Tibial nerve (tissue), 4 donors: ENCODE data around the gene TIMM17A. TPM values are rescaled to one million over a fixed set of nuclear protein-coding genes. Genes with fewer than 3 reads are reported as not detected.
"Not testable (repeated sequence)": the region's sequence is repeated elsewhere in the genome, so short reads cannot be mapped to it uniquely, and the experiment has no call there.

Experiments
- DNase-seq, 2 donors: peaks; one replicate each; pipeline ENCODE4 v3.0.0-alpha.2; 2019; ENCODE audit warnings: low spot score in 2 of 2
- H3K27ac ChIP-seq, 4 donors: fragments of 200-600 bp; sonication (generic) in 3 of 4; one replicate each; pipeline ENCODE4 v1.5.1; 2017 to 2019; ENCODE audit warnings: mild to moderate bottlenecking in 1 of 4
- H3K27me3 ChIP-seq, 2 donors: fragments of 200-600 bp; sonication (generic) in 1 of 2; one replicate each; pipeline versions ENCODE4 v1.5.1 to v1.6.0; 2017 to 2019
- H3K36me3 ChIP-seq, 3 donors: fragments of 200-600 bp; sonication (generic); one replicate each; pipeline ENCODE4 v1.5.1; 2018 to 2019
- H3K4me1 ChIP-seq, 4 donors: fragments of 200-600 bp; sonication (generic) in 3 of 4; one replicate each; pipeline ENCODE4 v1.5.1; 2017 to 2019
- H3K4me3 ChIP-seq, 4 donors: fragments of 200-600 bp; sonication (generic) in 3 of 4; one replicate each; pipeline ENCODE4 v1.5.1; 2017 to 2019; ENCODE audit warnings: mild to moderate bottlenecking in 1 of 4, moderate library complexity in 1 of 4
- H3K9me3 ChIP-seq, 4 donors: fragments of 200-600 bp; sonication (generic) in 3 of 4; one replicate each; pipeline ENCODE4 v1.5.1; 2017 to 2019
- CTCF ChIP-seq, 5 experiments: fragments of 200-600 bp in 3 of 5; fragments of 450-650 bp in 2 of 5; sonication (generic) in 3 of 5; IDR thresholded peaks; one replicate each; pipeline ENCODE4 v1.5.1; 2016 to 2019; ENCODE audit warnings: antibody characterized with exemption in 5 of 5, mild to moderate bottlenecking in 3 of 5, moderate library complexity in 2 of 5
- EP300 ChIP-seq, 2 donors: sonication (generic); formaldehyde crosslinking; IDR thresholded peaks; one replicate each; pipeline ENCODE4 v1.6.1; 2017; ENCODE audit warnings: antibody characterized with exemption in 2 of 2, mild to moderate bottlenecking in 1 of 2
- POLR2A ChIP-seq, 2 donors: fragments of 450-650 bp; IDR thresholded peaks; one replicate each; pipeline ENCODE4 v1.6.1; 2017; ENCODE audit warnings: antibody characterized with exemption in 2 of 2, mild to moderate bottlenecking in 2 of 2, moderate library complexity in 2 of 2
- WGBS, 2 donors: methylation state at CpG; one replicate each; pipeline ENCODE4 v1.1.5; 2018; 5-methylcytosine and 5-hydroxymethylcytosine counted together
- total RNA-seq, 4 donors: library from RNA; depleted of rRNA; stranded (reverse); fragments of >200 nt; gene quantifications; one replicate each; pipeline ENCODE4 v1.1.0, GENCODE V29; 2016

TIMM17A gene
- total RNA-seq, 4 donors from 2014 or later, result 16.2 to 31.8 (median 21.0) TPM

DNA sequence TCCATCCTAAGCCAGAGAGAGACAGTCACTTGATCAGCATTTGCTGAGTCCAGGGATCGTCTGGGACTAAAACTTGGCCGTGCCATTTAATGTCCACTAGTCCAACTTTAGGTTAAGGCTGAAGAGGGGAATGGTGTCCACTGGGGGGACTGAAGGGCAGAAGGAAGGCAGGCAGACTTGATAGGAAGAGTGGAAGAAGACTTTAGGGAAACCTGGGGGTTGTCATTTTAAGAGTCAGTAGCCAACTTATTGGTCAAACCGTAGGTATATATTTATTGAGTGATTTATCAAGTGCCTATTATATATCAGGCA, 7.7 kb upstream of the TIMM17A start:
- no peaks in the 10 kb centered on the region for H3K9me3 ChIP-seq
- H3K27ac ChIP-seq, result peak overlapping the region in 3 of 4 donors; percentile 69 to 88 (median 74)
- WGBS, 2 donors, result 45 to 59% methylated on average over 3 of the region's 3 CpGs
- no peaks in the 10 kb centered on the region for H3K36me3 ChIP-seq
- DNase-seq, result no peak
- no peak overlapping the region for H3K4me3 ChIP-seq
- no peak for TF ChIP-seq POLR2A (IDR thresholded peaks at IDR 0.05)
- TF ChIP-seq EP300 (IDR thresholded peaks at IDR 0.05), result no peak
- TF ChIP-seq CTCF (IDR thresholded peaks at IDR 0.05), result no peak
- H3K4me1 ChIP-seq, result peaks cover 0 to 23% (median 2%) of the 10 kb centered on the region in 4 donors
- no peaks in the 10 kb centered on the region for H3K27me3 ChIP-seq

- no peak for DNase-seq
- Histone ChIP-seq H3K4me3 (no peak overlapping the region), H3K9me3 (no peaks in the 10 kb centered on the region), H3K27ac (peak overlapping the region in 2 of 4 donors; percentile 57), H3K36me3 (no peaks in the 10 kb centered on the region), H3K4me1 (peaks cover 0 to 25% (median 3%) of the 10 kb centered on the region in 4 donors), H3K27me3 (no peaks in the 10 kb centered on the region)
- TF ChIP-seq CTCF (IDR thresholded peaks at IDR 0.05) (no peak), POLR2A (IDR thresholded peaks at IDR 0.05) (no peak), EP300 (IDR thresholded peaks at IDR 0.05) (no peak)
Measured at GRCh38 chr1:201949491-201949890, 5.8 kb upstream of the TIMM17A start.

DNA sequence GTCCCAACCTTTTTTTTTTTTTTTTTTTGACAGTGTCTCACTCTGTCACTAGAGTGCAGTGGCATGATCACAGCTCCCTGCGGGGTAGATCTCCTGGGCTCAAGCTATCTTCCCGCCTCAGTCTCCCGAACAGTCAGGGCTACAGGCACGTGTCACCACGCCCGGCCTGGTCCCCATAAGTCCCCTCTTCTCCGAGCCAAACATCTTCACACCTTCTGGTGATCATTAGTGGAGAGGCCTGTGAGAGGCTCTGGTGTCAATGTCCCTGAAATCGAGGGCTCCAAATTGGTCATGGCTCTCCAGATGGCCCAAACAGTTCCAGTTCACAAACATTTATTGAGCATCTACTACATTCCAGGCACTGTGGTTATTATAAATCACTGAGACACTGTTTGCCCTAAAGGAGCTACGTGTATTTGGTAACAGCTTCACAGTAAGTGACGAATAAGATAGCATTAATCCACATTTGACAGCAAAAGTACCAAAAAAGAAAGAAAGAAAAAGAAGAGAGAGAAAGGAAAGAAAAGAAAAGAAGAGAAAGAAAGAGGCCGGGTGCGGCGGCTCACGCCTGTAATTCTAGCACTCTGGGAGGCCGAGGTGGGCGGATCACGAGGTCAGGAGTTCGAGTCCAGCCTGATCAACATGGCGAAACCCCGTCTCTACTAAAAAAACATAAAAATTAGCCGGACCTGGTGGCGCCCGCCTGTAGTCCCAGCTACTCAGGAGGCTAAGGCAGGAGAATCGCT, 867 bp upstream of the TIMM17A start:
- no peak for DNase-seq
- Histone ChIP-seq H3K36me3 (peaks cover 0 to 24% (median 16%) of the 10 kb centered on the region in 3 donors), H3K9me3 (no peaks in the 10 kb centered on the region), H3K27me3 (no peaks in the 10 kb centered on the region), H3K4me1 (peaks cover 0 to 23% (median 12%) of the 10 kb centered on the region in 4 donors), H3K27ac (peak overlapping the region; percentile 64 to 92 (median 87)), H3K4me3 (peak overlapping the region; percentile 63 to 98 (median 80))
- WGBS, 2 donors, result 54% methylated on average over 24 of the region's 24 CpGs
- TF ChIP-seq POLR2A (IDR thresholded peaks at IDR 0.05) (no peak), CTCF (IDR thresholded peaks at IDR 0.05) (no peak), EP300 (IDR thresholded peaks at IDR 0.05) (no peak)

- Histone ChIP-seq H3K4me1 (peaks cover 0 to 23% (median 12%) of the 10 kb centered on the region in 4 donors), H3K36me3 (peaks cover 0 to 37% (median 16%) of the 10 kb centered on the region in 3 donors), H3K27me3 (no peaks in the 10 kb centered on the region), H3K4me3 (peak overlapping the region; percentile 63 to 98 (median 80)), H3K27ac (peak overlapping the region; percentile 64 to 89 (median 82)), H3K9me3 (no peaks in the 10 kb centered on the region)
- no peak for DNase-seq
- WGBS, 2 donors, result 0% methylated on average over 14 to 17 of the region's 17 CpGs
- TF ChIP-seq POLR2A (IDR thresholded peaks at IDR 0.05), result no peak
- no peak for TF ChIP-seq EP300 (IDR thresholded peaks at IDR 0.05)
- no peak for TF ChIP-seq CTCF (IDR thresholded peaks at IDR 0.05)
Measured at GRCh38 chr1:201955729-201956143, 433 bp downstream of the TIMM17A start.

- Histone ChIP-seq H3K36me3 (peaks cover 0 to 63% (median 16%) of the 10 kb centered on the region in 3 donors), H3K4me1 (peaks cover 0 to 23% (median 12%) of the 10 kb centered on the region in 4 donors), H3K4me3 (no peak overlapping the region), H3K9me3 (no peaks in the 10 kb centered on the region), H3K27me3 (no peaks in the 10 kb centered on the region), H3K27ac (no peak overlapping the region)
- DNase-seq, result no peak
- WGBS, 2 donors, result 82 to 83% methylated on average over 5 of the region's 5 CpGs
- no peak for TF ChIP-seq CTCF (IDR thresholded peaks at IDR 0.05)
- no peak for TF ChIP-seq EP300 (IDR thresholded peaks at IDR 0.05)
- TF ChIP-seq POLR2A (IDR thresholded peaks at IDR 0.05), result no peak
Measured at GRCh38 chr1:201958348-201958747, 3.0 kb downstream of the TIMM17A start.

GRCh38 chr1:201962382-201962781, 7.1 kb downstream of the TIMM17A start:
- 90% methylated on average over 10 of the region's 10 CpGs for WGBS, 2 donors
- H3K4me1 ChIP-seq, H3K9me3 ChIP-seq, H3K27ac ChIP-seq, H3K27me3 ChIP-seq, DNase-seq, H3K4me3 ChIP-seq: not testable (repeated sequence)
- H3K36me3 ChIP-seq, result peaks cover 4 to 99% (median 23%) of the 10 kb centered on the region in 3 donors
